Esophagus squamous epithelium (tissue), 5 donors: Measurements from ENCODE around the gene PAX8. TPM values are rescaled to one million over a fixed set of nuclear protein-coding genes. Genes with fewer than 3 reads are reported as not detected.

Experiments
- DNase-seq: peaks from one replicate; lab custom pipeline; 2025; lab: John Stamatoyannopoulos, UW
- H3K27ac ChIP-seq, 4 donors: fragments of 200-600 bp; sonication (generic); one replicate each; pipeline ENCODE4 v1.5.1; 2016 to 2019; ENCODE audit warnings: mild to moderate bottlenecking in 1 of 4
- H3K27me3 ChIP-seq, 4 donors: fragments of 200-600 bp; sonication (generic); 1 replicate in 3 of 4; 2 replicates in 1 of 4; pipeline versions ENCODE4 v1.5.1 to v1.6.0; 2017 to 2021; ENCODE audit warnings: antibody characterized with exemption in 1 of 4
- H3K36me3 ChIP-seq, 3 donors: fragments of 200-600 bp; sonication (generic); one replicate each; pipeline ENCODE4 v1.5.1; 2016 to 2019
- H3K4me1 ChIP-seq, 3 donors: fragments of 200-600 bp; sonication (generic); one replicate each; pipeline ENCODE4 v1.5.1; 2017 to 2019
- H3K4me3 ChIP-seq, 4 donors: fragments of 200-600 bp; sonication (generic); 1 replicate in 3 of 4; 2 replicates in 1 of 4; pipeline ENCODE4 v1.5.1; 2016 to 2019; ENCODE audit warnings: mild to moderate bottlenecking in 2 of 4, moderate library complexity in 1 of 4
- H3K9me3 ChIP-seq, 3 donors: fragments of 200-600 bp; sonication (generic); one replicate each; pipeline ENCODE4 v1.5.1; 2016 to 2019
- POLR2A ChIP-seq, 4 donors: fragments of 450-650 bp; IDR thresholded peaks; one replicate each; pipeline ENCODE4 v1.6.1; 2017; ENCODE audit warnings: antibody characterized with exemption in 4 of 4, mild to moderate bottlenecking in 4 of 4, moderate library complexity in 3 of 4
- WGBS, 2 donors: methylation state at CpG; one replicate each; pipeline ENCODE4 v1.1.5; 2018; 5-methylcytosine and 5-hydroxymethylcytosine counted together
- intact Hi-C: fragments of 100-400 bp; cut with DNase I; formaldehyde crosslinking; loops from one replicate; pipeline ENCODE4 v1.15.0; 2022
- total RNA-seq, 4 donors: library from RNA; depleted of rRNA; stranded (reverse); fragments of >200 nt; gene quantifications; one replicate each; pipeline ENCODE4 v1.1.0, GENCODE V29; 2016
- TF ChIP-seq, protein P1 (sequence below), 6 experiments: fragments of 450-650 bp in 4 of 6; fragments of 200-600 bp in 2 of 6; sonication (generic) in 2 of 6; IDR thresholded peaks; one replicate each; pipeline ENCODE4 v1.5.1; 2016 to 2019; ENCODE audit warnings: antibody characterized with exemption in 6 of 6, mild to moderate bottlenecking in 4 of 6, moderate library complexity in 4 of 6
- donor health status: DM: yes; HTN: yes; CAD: no.

Gene PAX8
- total RNA-seq, 4 donors from 2014 or later, result 0.32 to 7.6 (median 2.7) TPM

DNA sequence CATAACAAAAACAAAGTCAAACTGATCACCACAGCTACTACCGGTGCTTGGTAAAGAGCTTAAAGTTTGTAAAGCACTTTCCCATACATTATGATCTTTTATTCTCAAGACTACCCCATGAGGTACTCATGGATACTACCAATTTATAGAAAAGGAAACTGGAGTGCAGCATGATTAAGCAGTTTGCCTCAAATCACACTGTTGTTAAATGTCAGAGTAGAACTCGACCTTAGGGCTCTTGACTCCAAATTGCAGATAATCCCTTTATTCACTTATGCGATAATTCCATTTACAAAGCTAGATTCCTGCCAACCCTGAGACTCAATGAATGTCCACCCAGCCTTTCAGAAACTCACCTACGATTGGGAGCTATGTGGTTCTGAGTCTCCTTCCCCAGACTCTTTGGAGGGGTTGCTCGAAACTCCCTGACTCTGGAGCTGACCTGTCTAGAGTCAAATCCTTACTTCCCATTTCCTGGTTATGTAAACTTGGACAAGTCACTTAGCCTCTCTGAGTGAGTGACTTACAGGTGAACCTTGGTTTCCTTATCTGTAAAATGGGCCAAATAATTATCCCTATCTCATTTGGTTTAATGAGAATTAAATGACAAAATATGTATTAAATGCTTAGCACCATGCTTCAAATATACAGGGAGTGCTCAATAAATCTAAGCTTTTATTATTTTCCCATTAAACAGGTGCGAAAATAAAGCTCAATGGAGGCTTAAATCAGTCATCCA lies 57.6 kb downstream of the PAX8 start:
- Histone ChIP-seq H3K4me3 (no peak overlapping the region), H3K27me3 (no peaks in the 10 kb centered on the region), H3K9me3 (no peaks in the 10 kb centered on the region), H3K27ac (peak overlapping the region in 1 of 4 donors; percentile 39), H3K4me1 (peaks cover 10 to 37% (median 12%) of the 10 kb centered on the region in 3 donors), H3K36me3 (no peaks in the 10 kb centered on the region)
- TF ChIP-seq, protein P1, sequence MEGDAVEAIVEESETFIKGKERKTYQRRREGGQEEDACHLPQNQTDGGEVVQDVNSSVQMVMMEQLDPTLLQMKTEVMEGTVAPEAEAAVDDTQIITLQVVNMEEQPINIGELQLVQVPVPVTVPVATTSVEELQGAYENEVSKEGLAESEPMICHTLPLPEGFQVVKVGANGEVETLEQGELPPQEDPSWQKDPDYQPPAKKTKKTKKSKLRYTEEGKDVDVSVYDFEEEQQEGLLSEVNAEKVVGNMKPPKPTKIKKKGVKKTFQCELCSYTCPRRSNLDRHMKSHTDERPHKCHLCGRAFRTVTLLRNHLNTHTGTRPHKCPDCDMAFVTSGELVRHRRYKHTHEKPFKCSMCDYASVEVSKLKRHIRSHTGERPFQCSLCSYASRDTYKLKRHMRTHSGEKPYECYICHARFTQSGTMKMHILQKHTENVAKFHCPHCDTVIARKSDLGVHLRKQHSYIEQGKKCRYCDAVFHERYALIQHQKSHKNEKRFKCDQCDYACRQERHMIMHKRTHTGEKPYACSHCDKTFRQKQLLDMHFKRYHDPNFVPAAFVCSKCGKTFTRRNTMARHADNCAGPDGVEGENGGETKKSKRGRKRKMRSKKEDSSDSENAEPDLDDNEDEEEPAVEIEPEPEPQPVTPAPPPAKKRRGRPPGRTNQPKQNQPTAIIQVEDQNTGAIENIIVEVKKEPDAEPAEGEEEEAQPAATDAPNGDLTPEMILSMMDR (IDR thresholded peaks at IDR 0.05), result no peak
- TF ChIP-seq POLR2A (IDR thresholded peaks at IDR 0.05), result no peak
- no peak for DNase-seq
- intact Hi-C loops, result no loop called here
- WGBS, 2 donors, result 68 to 70% methylated on average over 6 of the region's 6 CpGs

DNA sequence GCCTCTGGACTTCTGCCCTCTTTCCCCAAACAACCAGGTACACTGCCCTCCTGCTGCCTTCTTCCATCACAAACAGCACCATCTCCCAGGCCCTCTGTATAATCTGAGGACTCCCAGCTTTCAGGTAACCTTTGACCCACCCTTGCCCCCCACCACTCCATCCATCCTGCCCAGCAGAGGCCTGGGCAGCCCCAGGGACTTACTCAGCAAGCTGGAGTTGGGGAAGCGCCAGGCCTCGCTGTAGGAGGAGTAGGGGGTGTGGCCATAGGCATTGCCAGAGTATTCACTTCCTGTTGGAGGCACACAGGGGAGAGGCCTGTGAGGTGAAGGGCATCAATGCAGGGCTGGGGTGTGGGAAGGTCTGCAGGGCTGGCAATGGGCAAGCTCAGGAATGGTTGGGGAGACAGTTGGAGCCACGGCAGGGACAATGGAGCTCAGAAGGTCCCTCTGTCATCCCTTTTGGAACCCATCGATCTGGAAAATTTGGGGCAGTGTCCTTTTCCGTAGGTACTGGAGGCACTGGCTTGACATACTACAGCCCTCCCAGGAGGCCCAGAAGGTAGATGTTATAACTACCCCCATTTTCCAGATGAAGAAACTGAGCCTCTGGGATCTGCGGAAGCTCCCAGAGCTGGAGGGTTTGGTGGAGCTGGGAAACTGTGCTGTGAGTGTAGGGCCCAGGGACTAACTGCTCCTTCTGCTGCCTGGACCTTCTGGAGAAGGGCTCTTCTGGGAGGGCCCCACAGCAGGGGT lies 58.7 kb downstream of the PAX8 start:
- DNase-seq, result no peak
- H3K9me3 ChIP-seq, result no peaks in the 10 kb centered on the region
- intact Hi-C loops, result no loop called here
- peak overlapping the region; percentile 4 to 49 (median 33) for H3K27ac ChIP-seq
- TF ChIP-seq, protein P1 (IDR thresholded peaks at IDR 0.05), result no peak
- no peak for TF ChIP-seq POLR2A (IDR thresholded peaks at IDR 0.05)
- peaks cover 10 to 37% (median 12%) of the 10 kb centered on the region in 3 donors for H3K4me1 ChIP-seq
- no peaks in the 10 kb centered on the region for H3K27me3 ChIP-seq
- H3K4me3 ChIP-seq, result no peak overlapping the region
- H3K36me3 ChIP-seq, result no peaks in the 10 kb centered on the region
- WGBS, 2 donors, result 86 to 89% methylated on average over 3 of the region's 6 CpGs

DNA sequence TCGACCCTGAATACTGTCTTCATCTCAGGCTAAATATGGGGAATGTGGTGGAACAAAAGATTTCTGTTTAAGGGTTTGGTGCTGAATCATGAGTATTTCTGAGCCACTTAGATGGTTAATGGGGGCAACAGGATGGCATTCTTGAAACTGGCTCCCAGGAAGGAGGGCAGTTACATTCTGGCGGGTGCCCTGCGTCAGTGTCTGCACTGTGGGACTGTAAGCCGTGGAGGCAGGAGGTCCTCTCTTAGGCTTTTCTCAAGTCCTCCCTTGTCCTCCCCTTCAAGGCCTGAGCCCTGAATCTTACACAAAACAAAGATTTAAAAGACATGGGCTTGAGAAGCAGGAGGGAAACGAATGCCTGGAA lies 59.2 kb downstream of the PAX8 start:
- WGBS, 2 donors, result 66 to 87% methylated on average over 4 to 5 of the region's 5 CpGs
- Histone ChIP-seq H3K9me3 (no peaks in the 10 kb centered on the region), H3K27ac (peak overlapping the region in 1 of 4 donors; percentile 21), H3K4me3 (no peak overlapping the region), H3K36me3 (no peaks in the 10 kb centered on the region), H3K27me3 (no peaks in the 10 kb centered on the region), H3K4me1 (peaks cover 10 to 37% (median 12%) of the 10 kb centered on the region in 3 donors)
- no peak for DNase-seq
- TF ChIP-seq POLR2A (IDR thresholded peaks at IDR 0.05), result no peak
- TF ChIP-seq, protein P1 (IDR thresholded peaks at IDR 0.05), result no peak
- intact Hi-C loops, result no loop called here

DNA sequence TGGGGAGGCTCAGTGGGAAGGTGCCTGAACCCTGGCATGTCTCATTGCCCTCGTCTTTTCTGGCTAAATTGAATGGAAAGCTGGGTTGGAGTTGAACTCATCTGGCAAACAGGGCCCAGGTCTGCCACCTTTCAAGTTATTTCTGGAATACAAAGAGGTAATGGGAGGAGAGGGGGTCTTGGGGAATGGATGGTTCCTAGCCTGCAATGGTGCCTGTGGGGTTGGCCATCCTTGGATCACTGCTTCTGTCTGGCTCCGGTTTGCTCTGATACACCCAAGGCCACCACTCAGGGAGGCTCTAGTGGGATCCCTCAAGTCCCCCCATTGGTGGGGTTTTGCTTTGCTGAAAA lies 59.7 kb downstream of the PAX8 start:
- intact Hi-C loops, result no loop called here
- DNase-seq, result no peak
- peak overlapping the region in 2 of 4 donors; percentile 21 to 29 for H3K27ac ChIP-seq

More for the DNA sequence above, 59.7 kb downstream of the PAX8 start:
- no peaks in the 10 kb centered on the region for H3K27me3 ChIP-seq
- H3K4me3 ChIP-seq, result no peak overlapping the region
- TF ChIP-seq POLR2A (IDR thresholded peaks at IDR 0.05), result no peak
- TF ChIP-seq, protein P1 (IDR thresholded peaks at IDR 0.05), result no peak
- no peaks in the 10 kb centered on the region for H3K36me3 ChIP-seq
- 83 to 90% methylated on average over 1 to 2 of the region's 2 CpGs for WGBS, 2 donors
- peaks cover 10 to 40% (median 12%) of the 10 kb centered on the region in 3 donors for H3K4me1 ChIP-seq
- no peaks in the 10 kb centered on the region for H3K9me3 ChIP-seq
